ENCODE results near the gene EPHA2.

EPHA2 gene

DNA sequence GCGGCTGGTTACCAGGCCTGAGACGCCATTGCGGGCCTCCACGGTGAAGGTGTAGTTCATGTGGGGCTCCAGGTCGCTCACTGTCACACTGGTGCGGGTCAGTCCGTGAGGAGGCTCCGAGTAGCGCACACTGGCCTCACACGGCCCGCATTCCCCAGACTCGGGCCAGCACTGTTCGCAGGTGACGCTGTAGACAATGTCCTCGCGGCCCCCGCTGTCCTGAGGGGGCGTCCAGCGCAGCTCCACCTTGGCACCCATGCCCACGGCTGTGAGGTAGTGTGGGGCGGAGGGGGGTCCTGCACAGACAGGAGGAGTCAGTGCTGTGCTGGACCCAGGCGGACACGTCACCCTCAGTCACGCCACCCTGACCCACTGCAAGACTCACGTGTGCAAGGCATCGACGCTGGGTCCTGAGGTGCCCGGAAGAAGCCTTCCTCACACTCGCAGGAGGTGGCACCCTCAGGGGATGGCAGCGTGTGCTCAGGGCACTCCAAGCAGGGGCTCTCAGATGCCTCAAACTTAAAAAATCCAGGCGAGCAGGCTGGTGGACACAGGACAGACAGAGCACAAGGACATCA, 17.9 kb downstream of the EPHA2 start:
- no peaks in the 10 kb centered on the region for H3K36me3 Mint-ChIP-seq (ENCODE audit: insufficient read depth)
- no peaks in the 10 kb centered on the region for H3K9me3 Mint-ChIP-seq
- peaks cover 0 to 10% of the 10 kb centered on the region in 2 donors for H3K27me3 Mint-ChIP-seq
- no peak overlapping the region for H3K4me3 Mint-ChIP-seq
- H3K27ac Mint-ChIP-seq: no peak overlapping the region
- ATAC-seq (replicated peaks) (no peak), DNase-seq (no peak)
- peaks cover 0 to 3% of the 10 kb centered on the region in 2 donors for H3K4me1 Mint-ChIP-seq (ENCODE audit: low read depth in 2 of 2)

- Mint-ChIP-seq H3K27ac (peak overlapping the region in 1 of 2 donors; percentile 77), H3K36me3 (ENCODE audit: insufficient read depth) (no peaks in the 10 kb centered on the region), H3K4me1 (ENCODE audit: low read depth in 2 of 2) (peaks cover 0 to 2% of the 10 kb centered on the region in 2 donors), H3K27me3 (peaks cover 0 to 8% of the 10 kb centered on the region in 2 donors), H3K4me3 (no peak overlapping the region), H3K9me3 (no peaks in the 10 kb centered on the region)
- ATAC-seq (replicated peaks): no peak
- DNase-seq: no peak
Measured at GRCh38 chr1:16135501-16135900, 20.4 kb downstream of the EPHA2 start.

DNA sequence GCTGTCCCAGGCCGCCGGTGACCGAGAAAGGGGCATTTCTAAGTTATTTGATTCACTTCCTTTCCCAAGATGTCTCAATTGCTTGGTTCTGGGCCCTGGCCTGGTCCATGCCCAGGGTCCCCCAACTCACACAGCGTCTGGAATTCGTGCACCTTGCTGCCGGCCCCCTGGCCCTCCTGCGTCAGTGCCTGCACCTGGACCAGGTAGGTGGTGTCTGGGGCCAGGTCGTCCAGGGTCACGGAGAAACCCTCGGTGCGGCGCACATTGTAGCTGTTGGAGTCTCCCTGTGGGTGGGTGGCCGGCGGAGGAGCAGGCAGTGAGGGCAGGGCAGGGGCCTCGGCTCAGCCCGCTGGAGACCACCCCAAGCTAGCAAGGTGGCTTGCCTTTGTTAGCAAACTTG, 21.0 kb downstream of the EPHA2 start:
- Mint-ChIP-seq H3K36me3 (ENCODE audit: insufficient read depth) (no peaks in the 10 kb centered on the region), H3K4me1 (ENCODE audit: low read depth in 2 of 2) (peaks cover 0 to 2% of the 10 kb centered on the region in 2 donors), H3K27me3 (peaks cover 0 to 8% of the 10 kb centered on the region in 2 donors), H3K9me3 (no peaks in the 10 kb centered on the region), H3K27ac (peak overlapping the region in 1 of 2 donors; percentile 77), H3K4me3 (no peak overlapping the region)
- no peak for DNase-seq
- ATAC-seq (replicated peaks): no peak

- H3K9me3 Mint-ChIP-seq: no peaks in the 10 kb centered on the region
- DNase-seq: no peak
- no peak overlapping the region for H3K27ac Mint-ChIP-seq
- ATAC-seq (replicated peaks): no peak
- H3K4me3 Mint-ChIP-seq: no peak overlapping the region
- no peaks in the 10 kb centered on the region for H3K36me3 Mint-ChIP-seq (ENCODE audit: insufficient read depth)
- H3K4me1 Mint-ChIP-seq (ENCODE audit: low read depth in 2 of 2): peaks cover 0 to 2% of the 10 kb centered on the region in 2 donors
- peaks cover 0 to 11% of the 10 kb centered on the region in 2 donors for H3K27me3 Mint-ChIP-seq
Measured at GRCh38 chr1:16134066-16134801, 21.6 kb downstream of the EPHA2 start.

DNA sequence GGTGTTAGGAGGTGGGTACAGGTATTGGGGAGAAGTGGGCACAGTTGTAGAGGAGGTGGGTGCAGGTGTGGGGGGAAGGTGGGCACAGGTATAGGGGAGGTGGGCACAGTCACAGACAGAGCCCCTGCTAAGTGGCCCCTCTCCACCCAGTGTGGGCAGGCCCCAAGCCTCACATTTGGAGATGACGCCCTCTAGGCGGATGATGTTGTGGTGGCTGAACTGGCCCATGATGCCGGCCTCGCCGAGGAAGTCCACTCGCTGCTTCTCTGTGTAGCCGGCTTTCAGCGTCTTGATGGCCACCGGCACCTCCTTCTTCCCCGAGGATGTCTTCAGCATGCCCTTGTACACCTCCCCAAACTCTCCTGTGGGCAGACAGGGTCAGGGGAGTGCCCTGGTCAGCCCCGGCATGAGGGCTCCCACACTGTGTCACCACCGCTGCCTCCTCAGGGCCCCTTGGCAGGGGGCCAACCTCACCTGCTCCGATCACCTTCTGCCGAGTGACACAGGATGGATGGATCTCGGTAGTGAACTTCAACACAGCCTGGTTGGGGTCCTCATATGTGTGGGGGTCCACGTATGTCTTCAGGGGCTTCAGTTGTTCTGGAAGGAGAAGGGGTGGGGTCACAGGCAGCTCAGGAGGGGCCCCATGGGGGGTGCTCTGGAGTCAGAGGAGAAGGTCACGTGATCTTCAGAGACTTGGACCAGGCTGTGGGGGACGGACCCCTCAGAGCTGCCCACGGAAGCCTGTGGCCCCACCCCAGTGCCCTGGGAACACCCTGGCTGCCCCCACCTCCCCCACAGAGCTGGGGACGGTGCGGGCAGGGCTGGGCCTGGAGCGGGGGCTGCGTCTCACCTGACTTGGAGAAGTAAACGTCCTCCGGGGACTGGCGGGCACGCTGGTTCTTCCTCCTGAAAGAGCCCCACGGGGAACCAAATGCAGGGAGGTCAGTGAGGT, 22.6 kb downstream of the EPHA2 start:
- DNase-seq: no peak
- no peak for ATAC-seq (replicated peaks)
- Mint-ChIP-seq H3K27me3 (peaks cover 0 to 20% of the 10 kb centered on the region in 2 donors), H3K4me1 (ENCODE audit: low read depth in 2 of 2) (peaks cover 0 to 4% of the 10 kb centered on the region in 2 donors), H3K4me3 (no peak overlapping the region), H3K27ac (no peak overlapping the region), H3K36me3 (ENCODE audit: insufficient read depth) (no peaks in the 10 kb centered on the region), H3K9me3 (no peaks in the 10 kb centered on the region)

DNA sequence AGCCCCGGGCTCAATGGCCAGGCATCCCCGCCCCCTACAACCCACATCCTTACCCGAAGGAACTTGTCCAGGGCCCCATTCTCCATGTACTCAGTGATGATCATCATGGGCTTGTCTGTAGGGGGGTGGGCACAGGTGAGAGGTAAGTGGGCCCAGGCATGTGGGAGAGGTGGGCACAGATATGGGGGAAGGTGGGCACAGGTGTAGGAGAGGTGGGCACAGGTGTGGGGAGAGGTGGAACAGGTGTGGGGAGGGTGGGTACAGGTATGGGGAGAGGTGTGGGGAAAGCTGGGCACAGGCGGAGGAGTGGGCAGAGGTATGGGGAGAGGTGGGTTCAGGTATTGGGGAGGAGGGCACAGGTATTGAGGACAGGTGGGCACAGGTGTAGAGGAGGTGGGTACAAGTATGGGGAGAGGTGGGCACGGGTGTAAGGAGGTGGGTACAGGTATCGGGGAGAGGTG, 23.5 kb downstream of the EPHA2 start:
- Mint-ChIP-seq H3K27ac (no peak overlapping the region), H3K4me3 (no peak overlapping the region)

GRCh38 chr1:16131636-16132324, 24.1 kb downstream of the EPHA2 start:
- H3K27ac Mint-ChIP-seq: no peak overlapping the region
- DNase-seq: no peak
- peaks cover 0 to 35% of the 10 kb centered on the region in 2 donors for H3K27me3 Mint-ChIP-seq
- H3K36me3 Mint-ChIP-seq (ENCODE audit: insufficient read depth): no peaks in the 10 kb centered on the region
- no peak overlapping the region for H3K4me3 Mint-ChIP-seq
- H3K9me3 Mint-ChIP-seq: no peaks in the 10 kb centered on the region
- H3K4me1 Mint-ChIP-seq (ENCODE audit: low read depth in 2 of 2): peaks cover 0 to 4% of the 10 kb centered on the region in 2 donors
- ATAC-seq (replicated peaks): no peak

More for the DNA sequence above, 23.5 kb downstream of the EPHA2 start:
- Mint-ChIP-seq H3K4me1 (ENCODE audit: low read depth in 2 of 2) (peaks cover 0 to 4% of the 10 kb centered on the region in 2 donors), H3K27me3 (peaks cover 0 to 29% of the 10 kb centered on the region in 2 donors), H3K9me3 (no peaks in the 10 kb centered on the region), H3K36me3 (ENCODE audit: insufficient read depth) (no peaks in the 10 kb centered on the region)
- ATAC-seq (replicated peaks): no peak
- DNase-seq: no peak

DNA sequence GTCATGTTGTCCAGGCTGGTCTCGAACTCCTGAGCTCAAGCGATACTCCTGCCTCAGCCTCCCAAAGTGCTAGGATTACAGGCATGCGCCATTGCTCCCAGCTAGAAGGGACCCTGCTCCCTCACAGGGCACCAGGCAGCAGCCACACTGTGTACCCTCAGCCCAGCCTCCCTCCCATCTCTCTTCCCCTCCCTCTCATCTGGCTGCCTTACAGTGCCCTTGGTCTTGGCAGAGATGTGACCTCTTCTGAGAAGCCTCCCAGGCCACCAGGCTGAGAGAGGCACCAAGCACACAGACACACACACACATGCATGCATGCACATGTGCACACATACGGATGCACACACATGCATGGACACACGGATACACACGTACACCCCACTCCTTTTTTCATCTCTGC, 25.0 kb downstream of the EPHA2 start:
- Mint-ChIP-seq H3K27ac (no peak overlapping the region), H3K27me3 (peaks cover 0 to 35% of the 10 kb centered on the region in 2 donors), H3K4me3 (no peak overlapping the region), H3K36me3 (ENCODE audit: insufficient read depth) (no peaks in the 10 kb centered on the region), H3K9me3 (no peaks in the 10 kb centered on the region), H3K4me1 (ENCODE audit: low read depth in 2 of 2) (peaks cover 5 to 7% of the 10 kb centered on the region in 2 donors)
- ATAC-seq (replicated peaks) (no peak), DNase-seq (no peak)

DNA sequence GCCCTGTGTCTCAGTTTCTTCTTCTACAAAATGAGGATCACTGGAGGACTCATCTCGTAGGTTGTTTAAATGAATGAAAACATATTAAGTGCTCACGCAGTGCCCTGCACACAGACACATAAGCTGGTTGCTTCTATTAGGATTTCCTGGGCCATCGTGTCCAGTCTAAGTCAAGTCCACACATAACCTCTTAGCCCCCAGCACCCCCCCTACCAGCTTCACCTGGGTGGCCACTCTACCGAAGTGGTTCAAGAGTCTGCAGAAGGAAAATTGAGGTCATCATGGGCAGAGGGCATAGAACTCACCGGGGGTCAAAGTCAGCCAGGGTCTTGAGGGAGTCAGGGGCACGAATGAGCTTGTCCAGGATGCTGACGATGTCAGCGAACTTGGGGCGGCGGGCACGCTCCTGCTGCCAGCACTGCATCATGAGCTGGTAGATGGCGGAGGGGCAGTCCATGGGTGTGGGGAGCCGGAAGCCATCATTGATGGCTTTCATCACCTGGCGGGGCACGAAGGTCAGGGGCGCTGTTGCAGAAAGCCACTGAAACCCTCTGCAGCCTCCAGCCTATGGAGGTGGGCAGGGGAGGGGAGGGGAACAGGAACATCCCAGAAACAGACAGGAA, 25.8 kb downstream of the EPHA2 start:
- Mint-ChIP-seq H3K9me3 (no peaks in the 10 kb centered on the region), H3K4me3 (no peak overlapping the region), H3K36me3 (ENCODE audit: insufficient read depth) (no peaks in the 10 kb centered on the region), H3K27ac (no peak overlapping the region), H3K4me1 (ENCODE audit: low read depth in 2 of 2) (peaks cover 7 to 8% of the 10 kb centered on the region in 2 donors), H3K27me3 (peaks cover 0 to 35% of the 10 kb centered on the region in 2 donors)
- no peak for DNase-seq
- no peak for ATAC-seq (replicated peaks)

GRCh38 chr1:16129316-16129715, 26.6 kb downstream of the EPHA2 start:
- Mint-ChIP-seq H3K9me3 (no peaks in the 10 kb centered on the region), H3K4me3 (no peak overlapping the region), H3K27me3 (peaks cover 0 to 35% of the 10 kb centered on the region in 2 donors), H3K36me3 (ENCODE audit: insufficient read depth) (no peaks in the 10 kb centered on the region), H3K27ac (no peak overlapping the region), H3K4me1 (ENCODE audit: low read depth in 2 of 2) (peaks cover 9 to 11% of the 10 kb centered on the region in 2 donors)
- no peak for DNase-seq
- ATAC-seq (replicated peaks): no peak

DNA sequence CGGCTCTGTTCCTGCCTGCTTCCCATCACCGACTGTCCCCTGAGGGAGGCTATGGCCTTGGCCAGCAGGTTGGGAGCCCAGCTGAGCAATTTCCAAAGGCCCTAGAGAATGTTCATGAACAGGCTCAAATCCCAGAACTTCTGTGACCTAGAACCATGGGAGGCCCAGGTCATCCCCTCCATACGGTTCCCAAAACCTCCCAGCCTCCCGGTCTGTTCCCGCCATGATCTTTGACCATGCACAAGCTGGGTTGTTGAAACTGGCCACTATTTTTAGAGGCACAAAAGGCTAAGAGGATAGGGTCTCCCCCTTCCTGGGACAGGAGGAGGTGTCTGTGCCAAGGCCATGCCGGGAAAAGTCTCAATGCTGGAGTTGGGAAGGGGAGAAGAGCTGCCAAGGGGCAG, 27.5 kb downstream of the EPHA2 start:
- Mint-ChIP-seq H3K4me3 (no peak overlapping the region), H3K9me3 (no peaks in the 10 kb centered on the region), H3K4me1 (ENCODE audit: low read depth in 2 of 2) (peaks cover 14 to 21% of the 10 kb centered on the region in 2 donors), H3K27me3 (peaks cover 0 to 35% of the 10 kb centered on the region in 2 donors), H3K36me3 (ENCODE audit: insufficient read depth) (no peaks in the 10 kb centered on the region), H3K27ac (no peak overlapping the region)
- DNase-seq (no peak), ATAC-seq (replicated peaks) (no peak)

GRCh38 chr1:16127676-16128337, 28.1 kb downstream of the EPHA2 start:
- Mint-ChIP-seq H3K36me3 (ENCODE audit: insufficient read depth) (peaks cover 4% of the 10 kb centered on the region), H3K4me3 (no peak overlapping the region), H3K9me3 (no peaks in the 10 kb centered on the region), H3K4me1 (ENCODE audit: low read depth in 2 of 2) (peaks cover 19 to 26% of the 10 kb centered on the region in 2 donors), H3K27ac (no peak overlapping the region), H3K27me3 (peaks cover 0 to 35% of the 10 kb centered on the region in 2 donors)
- DNase-seq (no peak), ATAC-seq (replicated peaks) (no peak)
